HepG2 (cell line): ENCODE measurements around the gene GNB1. TPM values are rescaled to one million over a fixed set of nuclear protein-coding genes. Genes with fewer than 3 reads are reported as not detected.

Source experiments
- ARNT2 ChIP-seq: sonication (generic); formaldehyde crosslinking; IDR thresholded peaks from 2 replicates; pipeline ENCODE4 v1.8.0; 2022; ENCODE audit warnings: mild to moderate bottlenecking, low read depth, missing genetic modification reagents, moderate library complexity
- CAMTA2 ChIP-seq: sonication (generic); formaldehyde crosslinking; IDR thresholded peaks from 2 replicates; pipeline ENCODE4 v1.4.0; 2020; ENCODE audit warnings: mild to moderate bottlenecking, missing genetic modification reagents, borderline replicate concordance
- GFI1 ChIP-seq: sonication (generic); formaldehyde crosslinking; IDR thresholded peaks from 2 replicates; pipeline ENCODE4 v1.5.0; 2020; ENCODE audit warnings: missing genetic modification reagents, mild to moderate bottlenecking, borderline replicate concordance
- HOXA3 ChIP-seq: sonication (generic); formaldehyde crosslinking; IDR thresholded peaks from 2 replicates; pipeline ENCODE4 v1.5.0; 2020; ENCODE audit warnings: missing genetic modification reagents
- IRF1 ChIP-seq: sonication (generic); formaldehyde crosslinking; IDR thresholded peaks from 2 replicates; pipeline ENCODE4 v1.4.0; 2020; ENCODE audit warnings: low read depth, mild to moderate bottlenecking, missing genetic modification reagents
- MTA1 ChIP-seq: sonication (generic); formaldehyde crosslinking; IDR thresholded peaks from 2 replicates; pipeline ENCODE4 v1.4.0; 2020; ENCODE audit warnings: missing genetic modification reagents, mild to moderate bottlenecking, borderline replicate concordance
- RERE ChIP-seq: IDR thresholded peaks from 2 replicates; pipeline ENCODE4 v1.6.1; 2016; ENCODE audit warnings: low read depth, missing genetic modification reagents, missing compliant biosample characterization
- RFX1 ChIP-seq: fragments of 450-650 bp; IDR thresholded peaks from 2 replicates; pipeline ENCODE4 v1.6.1; 2017
- YY1 ChIP-seq: IDR thresholded peaks from 2 replicates; pipeline ENCODE4 v1.6.1; 2011; ENCODE audit warnings: low read length, low read depth, moderate library complexity, mild to moderate bottlenecking; ENCODE audit not compliant: insufficient read depth, insufficient replicate concordance
- ZHX1 ChIP-seq: sonication (generic); formaldehyde crosslinking; IDR thresholded peaks from 2 replicates; pipeline ENCODE4 v1.8.1; 2022; ENCODE audit warnings: low read depth, mild to moderate bottlenecking, missing genetic modification reagents
- ZNF274 ChIP-seq: sonication (generic); formaldehyde crosslinking; IDR thresholded peaks from 2 replicates; pipeline ENCODE4 v1.5.1; 2020; ENCODE audit warnings: mild to moderate bottlenecking, missing genetic modification reagents
- ZNF383 ChIP-seq: sonication (generic); formaldehyde crosslinking; IDR thresholded peaks from 2 replicates; pipeline ENCODE4 v1.4.0; 2020; ENCODE audit warnings: missing genetic modification reagents, mild to moderate bottlenecking, borderline replicate concordance
- ZNF441 ChIP-seq: sonication (generic); formaldehyde crosslinking; IDR thresholded peaks from 2 replicates; pipeline ENCODE4 v1.7.0; 2021; ENCODE audit warnings: missing genetic modification reagents, borderline replicate concordance
- ZNF564 ChIP-seq: sonication (generic); formaldehyde crosslinking; IDR thresholded peaks from 2 replicates; pipeline ENCODE4 v1.8.1; 2023; ENCODE audit warnings: mild to moderate bottlenecking, missing genetic modification reagents
- ZNF629 ChIP-seq: sonication (generic); formaldehyde crosslinking; conservative IDR thresholded peaks from 2 replicates; pipeline ENCODE4 v1.5.0; 2020; ENCODE audit warnings: missing genetic modification reagents
- ZNF878 ChIP-seq: sonication (generic); formaldehyde crosslinking; IDR thresholded peaks from 2 replicates; pipeline ENCODE4 v1.8.1; 2023; ENCODE audit warnings: mild to moderate bottlenecking, missing genetic modification reagents, moderate library complexity
- polyA plus RNA-seq, 8 experiments: library from polyadenylated mRNA; depleted of rRNA in 3 of 8; stranded (reverse) in 7 of 8; unstranded in 1 of 8; fragments of >200 nt; fragmentation: Illumina TruSeq in 4 of 8; extraction: Trizol in 4 of 8; gene quantifications; 2 replicates each; pipeline versions ENCODE4 v1.2.1 to v1.2.3, GENCODE V29; 2011 to 2016; ENCODE audit warnings: low read depth in 4 of 8, missing spikeins in 1 of 8, mixed read lengths in 1 of 8; ENCODE audit not compliant: insufficient read depth in 1 of 8
- total RNA-seq, 5 experiments: library from RNA; depleted of rRNA; stranded (reverse); fragments of >200 nt; fragmentation: Illumina TruSeq; extraction: Trizol; gene quantifications; 2 replicates each; pipeline ENCODE4 v1.2.3, GENCODE V29; 2016; ENCODE audit warnings: low read depth in 1 of 5
- TF ChIP-seq, protein P1 (sequence below): sonication (generic); formaldehyde crosslinking; IDR thresholded peaks from 2 replicates; pipeline ENCODE4 v1.5.1; 2020; ENCODE audit warnings: missing genetic modification reagents, mild to moderate bottlenecking, borderline replicate concordance

GNB1 gene
- total and polyA plus RNA-seq, 2 of the 13 experiments (the other 11 are each of a cell fraction or from before 2014, with no cell fraction given) = 66.2 to 327 TPM

DNA sequence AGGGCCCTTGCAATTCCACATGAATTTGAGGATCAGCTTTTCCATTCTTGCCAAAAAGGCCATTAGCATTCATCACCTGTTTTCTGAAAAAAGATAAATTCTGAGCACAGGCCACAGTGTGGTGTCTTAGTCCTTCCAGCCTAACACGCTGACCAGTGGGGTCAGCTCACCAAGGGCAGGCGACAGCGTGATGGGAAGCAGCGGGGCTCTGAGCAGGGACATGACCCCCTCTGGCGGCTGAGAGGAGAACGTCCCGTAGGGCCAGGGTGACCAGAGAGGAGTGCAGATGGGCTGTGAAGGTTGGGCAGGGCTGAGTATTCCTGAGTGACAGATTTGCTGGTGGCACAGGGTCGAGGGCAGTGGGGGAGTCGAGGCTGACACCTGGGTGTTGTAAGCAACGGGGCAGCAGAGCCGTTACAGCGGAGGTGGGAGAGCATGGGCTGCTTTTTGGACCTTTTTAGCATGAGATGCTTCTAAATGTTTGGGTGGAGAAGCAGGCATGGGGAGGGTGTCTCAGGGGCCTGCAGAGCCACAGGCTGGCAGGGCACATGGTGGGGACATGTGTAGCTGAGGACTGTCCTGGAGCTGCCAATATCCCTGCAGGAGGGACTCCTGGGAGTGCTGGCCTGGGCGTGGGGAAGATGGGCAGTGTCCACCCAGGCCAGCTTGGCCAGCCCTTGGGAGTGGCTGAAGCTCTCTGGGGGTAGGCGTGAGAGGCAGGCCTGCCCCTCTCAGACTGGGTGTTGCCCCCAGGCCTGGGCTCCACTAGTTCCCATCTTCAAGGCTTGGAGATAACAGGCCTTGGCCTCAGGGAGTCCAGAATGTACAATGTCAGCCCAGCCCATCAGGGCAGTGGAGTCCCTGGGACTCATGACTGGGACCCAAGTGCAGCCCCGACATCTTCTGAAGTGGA, 15.6 kb upstream of the GNB1 start (continued):
- no peak for TF ChIP-seq RERE
- TF ChIP-seq ZHX1 (CRISPR knock-in tag) = 0 out of 2 replicates have a peak, but pooled peaks have one; percentile 41
- peak; percentile 58; the same call in 1 of the 2 replicates for TF ChIP-seq HOXA3 (CRISPR knock-in tag)
- TF ChIP-seq ZNF564 = no peak
- no peak for TF ChIP-seq ZNF629 (CRISPR knock-in tag)
- TF ChIP-seq ZNF383 (CRISPR knock-in tag) = no peak
- no peak for TF ChIP-seq ARNT2 (CRISPR knock-in tag)
- peak; percentile 21; the same call in 1 of the 2 replicates for TF ChIP-seq MTA1 (CRISPR knock-in tag)
- TF ChIP-seq IRF1 (CRISPR knock-in tag) = no peak
- TF ChIP-seq ZNF441 = no peak
- TF ChIP-seq CAMTA2 (CRISPR knock-in tag) = no peak
- TF ChIP-seq YY1 = peak; percentile 46
- TF ChIP-seq, protein P1, sequence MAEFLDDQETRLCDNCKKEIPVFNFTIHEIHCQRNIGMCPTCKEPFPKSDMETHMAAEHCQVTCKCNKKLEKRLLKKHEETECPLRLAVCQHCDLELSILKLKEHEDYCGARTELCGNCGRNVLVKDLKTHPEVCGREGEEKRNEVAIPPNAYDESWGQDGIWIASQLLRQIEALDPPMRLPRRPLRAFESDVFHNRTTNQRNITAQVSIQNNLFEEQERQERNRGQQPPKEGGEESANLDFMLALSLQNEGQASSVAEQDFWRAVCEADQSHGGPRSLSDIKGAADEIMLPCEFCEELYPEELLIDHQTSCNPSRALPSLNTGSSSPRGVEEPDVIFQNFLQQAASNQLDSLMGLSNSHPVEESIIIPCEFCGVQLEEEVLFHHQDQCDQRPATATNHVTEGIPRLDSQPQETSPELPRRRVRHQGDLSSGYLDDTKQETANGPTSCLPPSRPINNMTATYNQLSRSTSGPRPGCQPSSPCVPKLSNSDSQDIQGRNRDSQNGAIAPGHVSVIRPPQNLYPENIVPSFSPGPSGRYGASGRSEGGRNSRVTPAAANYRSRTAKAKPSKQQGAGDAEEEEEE = no peak
- no peak for TF ChIP-seq RFX1
- no peak for TF ChIP-seq ZNF878
- TF ChIP-seq ZNF274 = no peak
- TF ChIP-seq GFI1 (CRISPR knock-in tag) = 0 out of 2 replicates have a peak, but pooled peaks have one; percentile 33
